ENCODE measurements around the gene SLC29A1. TPM values are rescaled to one million over a fixed set of nuclear protein-coding genes. Genes with fewer than 3 reads are reported as not detected.

Gene SLC29A1
- total RNA-seq, 1 donor from 2014 or later: 221 TPM

GRCh38 chr6:44202972-44203750, 20.2 kb upstream of the SLC29A1 start:
- Mint-ChIP-seq H3K4me1 (ENCODE audit: low read depth) (peaks cover 17% of the 10 kb centered on the region), H3K9me3 (ENCODE audit: low read depth) (no peaks in the 10 kb centered on the region), H3K4me3 (ENCODE audit: unreplicated experiment) (no peak overlapping the region), H3K27me3 (ENCODE audit: low read depth) (no peaks in the 10 kb centered on the region), H3K36me3 (ENCODE audit: low read depth) (no peaks in the 10 kb centered on the region), H3K27ac (ENCODE audit: unreplicated experiment) (no peak overlapping the region)
- no peak for DNase-seq (ENCODE audit: low spot score)
- no peak for TF ChIP-seq CTCF (IDR thresholded peaks at IDR 0.05)

- TF ChIP-seq CTCF (IDR thresholded peaks at IDR 0.05): no peak
- Mint-ChIP-seq H3K9me3 (ENCODE audit: low read depth) (no peaks in the 10 kb centered on the region), H3K4me1 (ENCODE audit: low read depth) (peaks cover 17% of the 10 kb centered on the region), H3K4me3 (ENCODE audit: unreplicated experiment) (no peak overlapping the region), H3K27ac (ENCODE audit: unreplicated experiment) (no peak overlapping the region), H3K27me3 (ENCODE audit: low read depth) (no peaks in the 10 kb centered on the region), H3K36me3 (ENCODE audit: low read depth) (no peaks in the 10 kb centered on the region)
- no peak for DNase-seq (ENCODE audit: low spot score)
Measured at GRCh38 chr6:44203955-44204354, 19.4 kb upstream of the SLC29A1 start.

GRCh38 chr6:44207966-44208365, 15.4 kb upstream of the SLC29A1 start:
- DNase-seq (ENCODE audit: low spot score): no peak
- Mint-ChIP-seq H3K4me3 (ENCODE audit: unreplicated experiment) (no peak overlapping the region), H3K27ac (ENCODE audit: unreplicated experiment) (no peak overlapping the region), H3K4me1 (ENCODE audit: low read depth) (peaks cover 6% of the 10 kb centered on the region), H3K36me3 (ENCODE audit: low read depth) (no peaks in the 10 kb centered on the region), H3K9me3 (ENCODE audit: low read depth) (no peaks in the 10 kb centered on the region), H3K27me3 (ENCODE audit: low read depth) (no peaks in the 10 kb centered on the region)
- no peak for TF ChIP-seq CTCF (IDR thresholded peaks at IDR 0.05)

GRCh38 chr6:44211284-44211683, 12.1 kb upstream of the SLC29A1 start:
- no peak overlapping the region for H3K4me3 Mint-ChIP-seq (ENCODE audit: unreplicated experiment)
- no peak for TF ChIP-seq CTCF (IDR thresholded peaks at IDR 0.05)
- DNase-seq (ENCODE audit: low spot score): no peak
- H3K27me3 Mint-ChIP-seq (ENCODE audit: low read depth): no peaks in the 10 kb centered on the region
- no peak overlapping the region for H3K27ac Mint-ChIP-seq (ENCODE audit: unreplicated experiment)
- H3K4me1 Mint-ChIP-seq (ENCODE audit: low read depth): no peaks in the 10 kb centered on the region
- H3K9me3 Mint-ChIP-seq (ENCODE audit: low read depth): no peaks in the 10 kb centered on the region
- H3K36me3 Mint-ChIP-seq (ENCODE audit: low read depth): no peaks in the 10 kb centered on the region

- no peak for TF ChIP-seq CTCF (IDR thresholded peaks at IDR 0.05)
- no peak overlapping the region for H3K27ac Mint-ChIP-seq (ENCODE audit: unreplicated experiment)
- no peaks in the 10 kb centered on the region for H3K36me3 Mint-ChIP-seq (ENCODE audit: low read depth)
- no peak overlapping the region for H3K4me3 Mint-ChIP-seq (ENCODE audit: unreplicated experiment)
- no peaks in the 10 kb centered on the region for H3K9me3 Mint-ChIP-seq (ENCODE audit: low read depth)
- H3K27me3 Mint-ChIP-seq (ENCODE audit: low read depth): no peaks in the 10 kb centered on the region
- DNase-seq (ENCODE audit: low spot score): no peak
- H3K4me1 Mint-ChIP-seq (ENCODE audit: low read depth): peaks cover 26% of the 10 kb centered on the region
Measured at GRCh38 chr6:44214307-44214706, 9.1 kb upstream of the SLC29A1 start.
